ENCODE data around the gene CASTOR2.
"Not testable (repeated sequence)": the region's sequence is repeated elsewhere in the genome, so short reads cannot be mapped to it uniquely, and the experiment has no call there.

The CASTOR2 gene

DNA sequence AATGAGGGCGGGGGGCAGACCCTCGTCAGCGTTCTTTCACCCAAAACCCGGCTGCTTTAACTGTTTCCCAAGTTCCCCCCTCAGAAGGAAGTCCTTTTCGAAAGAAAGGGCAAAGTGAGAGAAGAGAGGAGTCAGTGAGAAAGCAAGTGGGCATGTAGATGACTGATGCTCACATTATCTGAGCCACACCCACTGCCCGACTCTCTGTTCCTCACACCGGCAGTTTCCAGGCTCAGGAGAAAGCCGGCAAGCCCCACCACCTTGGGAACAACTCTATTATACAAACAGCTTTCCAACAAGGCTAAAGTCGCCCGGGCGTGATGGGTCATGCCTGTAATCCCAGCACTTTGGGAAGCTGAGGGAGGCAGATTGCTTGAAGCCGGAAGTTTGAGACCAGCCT, 86.0 kb downstream of the CASTOR2 start:
- no peak for DNase-seq (ENCODE audit: low read depth)

DNA sequence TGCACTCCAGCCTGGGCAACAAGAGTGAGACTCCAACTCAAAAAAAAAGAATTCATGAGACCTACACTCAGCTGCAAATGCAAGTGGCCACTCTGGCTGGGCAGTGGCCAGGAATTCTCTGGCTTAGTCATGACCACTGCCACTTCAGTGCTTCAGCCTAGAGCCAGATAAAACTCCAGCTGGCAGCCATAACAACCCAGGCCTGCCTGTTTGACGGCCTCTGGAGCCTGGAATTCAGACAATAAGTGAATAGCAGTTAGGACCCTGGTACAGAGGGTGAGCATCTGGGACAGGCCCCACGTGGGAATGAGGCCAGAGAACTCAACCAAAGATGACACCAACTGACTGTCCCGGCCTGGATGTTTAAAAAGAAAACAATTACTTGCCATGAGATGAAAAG, 90.2 kb downstream of the CASTOR2 start:
- no peak for DNase-seq (ENCODE audit: low read depth)

DNA sequence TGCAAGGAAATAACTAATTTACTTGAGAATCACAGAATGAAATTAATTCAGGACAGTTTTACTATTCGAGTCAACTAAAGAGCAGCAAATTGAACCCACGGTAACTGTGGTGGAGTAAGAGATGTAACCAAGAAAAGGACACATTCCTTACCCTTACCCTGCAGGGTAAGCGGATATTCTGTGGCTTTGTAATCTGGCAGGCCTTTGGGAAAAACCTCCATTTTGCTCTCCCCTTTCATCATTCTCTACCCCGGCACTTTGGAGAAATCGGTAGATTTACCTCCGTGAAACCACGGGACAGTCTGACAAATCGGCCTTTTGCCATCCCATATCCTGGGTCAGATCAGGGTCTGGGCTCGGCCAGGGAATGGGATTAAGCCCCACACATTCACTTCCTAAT, 90.7 kb downstream of the CASTOR2 start:
- DNase-seq (ENCODE audit: low read depth), result no peak

DNA sequence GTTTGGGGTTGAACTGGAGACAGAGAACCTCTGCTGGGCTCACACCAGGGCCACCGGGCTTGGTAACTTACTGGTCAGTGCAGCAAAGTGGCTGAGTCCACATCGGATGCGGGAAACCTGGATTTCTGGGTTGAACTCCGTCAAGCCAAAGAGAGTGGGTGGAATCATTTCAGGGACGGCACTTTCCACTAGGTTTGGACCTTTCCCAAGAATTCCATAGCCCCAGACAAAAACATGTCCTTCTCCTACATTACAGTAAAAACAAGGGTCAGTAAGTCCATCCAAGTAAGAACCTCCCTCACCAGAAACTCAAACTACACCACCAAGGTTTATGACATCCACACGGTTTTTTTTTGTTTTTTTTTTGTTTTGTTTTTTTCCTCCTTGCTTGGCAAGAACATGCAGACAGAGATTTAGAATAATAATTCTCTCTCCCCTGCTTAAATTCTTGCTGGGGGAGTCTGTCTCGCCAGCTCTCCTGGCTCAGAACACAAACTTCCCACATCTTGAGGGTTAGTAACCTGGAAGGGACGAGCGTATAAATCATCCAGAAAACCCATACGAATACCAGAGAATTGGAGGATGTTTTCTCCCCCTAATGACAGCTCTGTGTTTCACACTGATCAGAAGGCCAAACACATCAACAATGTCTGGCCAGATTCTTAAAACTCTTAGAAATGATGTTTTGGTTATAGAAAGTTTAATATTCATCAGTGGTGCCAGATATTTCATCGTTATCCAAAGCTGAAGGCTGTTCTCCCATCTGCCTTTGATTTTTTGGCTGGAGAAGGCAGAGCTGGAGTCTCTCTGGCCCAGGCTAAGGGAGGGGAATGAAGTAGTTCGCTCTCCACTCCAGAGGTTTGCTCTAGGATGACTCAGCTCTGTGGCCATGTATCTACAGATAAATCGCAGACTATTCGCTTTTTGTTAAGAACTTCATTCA, 91.6 kb downstream of the CASTOR2 start:
- DNase-seq (ENCODE audit: low read depth), result no peak

DNA sequence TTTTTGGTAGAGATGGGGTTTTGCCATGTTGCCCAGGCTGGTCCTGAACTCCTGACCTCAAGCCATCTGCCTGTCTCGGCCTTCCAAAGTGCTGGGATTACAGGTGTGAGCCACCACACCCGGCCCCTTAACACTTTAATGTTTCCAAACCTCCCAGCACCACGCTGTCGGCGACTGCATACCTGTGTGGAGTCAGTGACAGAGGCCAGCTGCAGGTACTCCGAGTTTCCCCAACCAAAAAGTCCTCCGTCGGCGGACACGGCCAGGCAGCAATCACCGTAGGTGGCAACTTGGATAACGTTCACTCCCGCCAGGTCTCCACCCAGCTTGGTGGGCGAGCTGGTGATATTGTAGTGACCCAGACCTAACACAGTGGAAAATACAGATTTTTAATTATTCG, 93.9 kb downstream of the CASTOR2 start:
- DNase-seq (ENCODE audit: low read depth), result no peak

DNA sequence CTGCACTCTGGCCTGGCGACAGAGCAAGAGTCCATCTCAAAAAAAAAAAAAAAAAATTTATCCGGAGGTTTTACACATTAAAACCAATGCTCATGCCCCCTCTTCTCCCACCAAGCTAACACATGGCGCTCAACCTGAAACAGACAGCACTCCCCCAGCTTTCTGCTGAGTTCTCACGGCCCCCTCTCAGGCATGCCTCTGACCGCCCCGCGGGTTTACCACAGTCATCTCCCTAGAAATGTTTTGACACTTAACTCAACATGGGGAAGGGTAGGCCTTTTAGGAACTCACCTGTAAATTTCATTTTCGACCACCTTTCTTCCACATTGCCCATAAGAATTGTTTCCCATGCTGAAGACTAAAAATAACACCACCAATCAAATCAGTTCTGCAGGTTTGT, 99.8 kb downstream of the CASTOR2 start:
- no peak for DNase-seq (ENCODE audit: low read depth)

DNA sequence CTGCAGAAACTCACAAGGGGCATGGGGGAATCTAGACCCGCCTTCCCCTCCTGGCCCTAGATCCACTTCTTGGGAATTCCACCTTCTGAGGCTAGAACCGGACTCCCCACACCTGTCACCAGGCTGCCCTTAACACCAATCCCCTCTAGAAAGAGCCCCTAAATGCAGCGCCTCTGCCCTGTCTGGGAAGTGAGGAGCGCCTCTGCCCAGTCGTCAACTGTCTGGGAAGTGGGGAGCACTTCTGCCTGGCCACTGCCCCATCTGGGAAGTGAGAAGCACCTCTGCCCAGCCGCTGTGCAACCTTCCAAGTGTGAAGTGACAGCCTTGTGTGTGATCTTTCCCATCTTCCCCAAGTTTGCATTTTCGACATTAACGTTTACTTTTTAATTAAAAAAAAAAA, 100.3 kb downstream of the CASTOR2 start:
- no peak for DNase-seq (ENCODE audit: low read depth)

DNA sequence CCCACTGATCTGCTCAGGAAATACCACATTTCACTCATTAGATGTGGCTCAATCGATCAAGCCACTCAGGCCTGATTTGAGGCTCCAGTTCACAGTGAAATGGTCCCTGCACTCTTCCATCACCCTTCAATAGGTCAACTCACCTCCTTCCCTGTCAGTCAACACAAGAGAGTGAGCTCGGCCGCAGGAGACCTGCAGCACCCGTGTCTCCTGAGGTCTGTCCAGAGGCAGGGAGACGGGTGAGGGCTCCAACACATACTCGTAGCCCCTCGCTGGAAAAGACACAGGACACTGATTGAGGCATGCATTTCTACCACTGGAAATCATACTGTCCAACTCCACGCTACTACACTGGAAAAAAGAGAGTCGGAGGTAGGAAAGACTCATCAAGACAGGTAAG, 102.0 kb downstream of the CASTOR2 start:
- no peak for DNase-seq (ENCODE audit: low read depth)

DNA sequence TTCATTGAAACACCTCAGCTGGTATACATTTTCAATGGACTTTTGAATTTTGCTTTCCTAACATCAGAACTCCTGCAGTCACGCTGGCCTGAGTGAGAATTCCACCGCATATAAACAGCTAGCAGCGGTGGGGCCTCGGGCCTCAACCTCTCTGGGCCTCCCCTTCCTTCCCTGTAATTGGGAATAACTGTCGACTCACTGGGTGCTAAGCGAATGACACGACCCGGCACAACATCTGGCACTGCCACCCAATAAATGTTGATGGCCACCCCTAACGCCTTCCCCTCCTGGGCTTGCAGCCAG, 108.4 kb downstream of the CASTOR2 start:
- DNase-seq (ENCODE audit: low read depth), result no peak

DNA sequence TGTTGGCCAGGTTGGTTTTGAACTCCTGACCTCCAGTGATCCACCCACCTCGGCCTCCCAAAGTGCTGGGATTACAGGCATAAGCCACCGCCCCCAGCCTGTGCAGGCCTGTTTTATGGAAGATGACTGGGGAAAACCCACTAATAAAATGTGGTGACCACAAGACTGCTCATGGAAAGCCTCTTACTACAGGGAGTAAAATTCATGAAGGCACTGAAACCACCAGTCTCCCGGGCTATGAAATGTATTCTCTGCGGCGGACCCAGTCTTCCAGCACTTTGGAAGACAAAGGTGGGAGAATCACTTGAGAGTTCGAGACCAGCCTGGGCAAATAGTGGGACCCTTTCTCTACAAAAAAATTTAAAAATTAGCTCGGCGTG, 109.7 kb downstream of the CASTOR2 start:
- not testable (repeated sequence) for DNase-seq (ENCODE audit: low read depth)

All from CMK (cell line).